H7 (cell line): Measurements from ENCODE around the gene CNDP2. TPM values are rescaled to one million over a fixed set of nuclear protein-coding genes. Genes with fewer than 3 reads are reported as not detected.

Source experiments
- DNase-seq: peaks from one replicate; pipeline ENCODE4 v3.0.0; 2012
- H3K27me3 ChIP-seq: 2 replicates; pipeline ENCODE4 v1.6.0; 2011; ENCODE audit warnings: mild to moderate bottlenecking, low read length; ENCODE audit not compliant: control insufficient read depth, insufficient read depth
- H3K36me3 ChIP-seq: replicated peaks from 2 replicates; pipeline ENCODE4 v1.5.1; 2011; ENCODE audit warnings: low read length; ENCODE audit not compliant: control insufficient read depth, insufficient read depth
- H3K4me3 ChIP-seq: 2 replicates; pipeline ENCODE4 v1.5.1; 2011; ENCODE audit warnings: low read depth, mild to moderate bottlenecking, control low read depth, low read length, moderate library complexity; ENCODE audit not compliant: insufficient read depth
- total RNA-seq: library from RNA; depleted of rRNA; stranded (reverse); fragments of >200 nt; shearing (Covaris generic); gene quantifications from 2 replicates; pipeline ENCODE4 v1.2.3, GENCODE V29; 2014; rRNA removed

CNDP2 gene
- total RNA-seq, result 60.2 and 63.1 TPM in 2 replicates

DNA sequence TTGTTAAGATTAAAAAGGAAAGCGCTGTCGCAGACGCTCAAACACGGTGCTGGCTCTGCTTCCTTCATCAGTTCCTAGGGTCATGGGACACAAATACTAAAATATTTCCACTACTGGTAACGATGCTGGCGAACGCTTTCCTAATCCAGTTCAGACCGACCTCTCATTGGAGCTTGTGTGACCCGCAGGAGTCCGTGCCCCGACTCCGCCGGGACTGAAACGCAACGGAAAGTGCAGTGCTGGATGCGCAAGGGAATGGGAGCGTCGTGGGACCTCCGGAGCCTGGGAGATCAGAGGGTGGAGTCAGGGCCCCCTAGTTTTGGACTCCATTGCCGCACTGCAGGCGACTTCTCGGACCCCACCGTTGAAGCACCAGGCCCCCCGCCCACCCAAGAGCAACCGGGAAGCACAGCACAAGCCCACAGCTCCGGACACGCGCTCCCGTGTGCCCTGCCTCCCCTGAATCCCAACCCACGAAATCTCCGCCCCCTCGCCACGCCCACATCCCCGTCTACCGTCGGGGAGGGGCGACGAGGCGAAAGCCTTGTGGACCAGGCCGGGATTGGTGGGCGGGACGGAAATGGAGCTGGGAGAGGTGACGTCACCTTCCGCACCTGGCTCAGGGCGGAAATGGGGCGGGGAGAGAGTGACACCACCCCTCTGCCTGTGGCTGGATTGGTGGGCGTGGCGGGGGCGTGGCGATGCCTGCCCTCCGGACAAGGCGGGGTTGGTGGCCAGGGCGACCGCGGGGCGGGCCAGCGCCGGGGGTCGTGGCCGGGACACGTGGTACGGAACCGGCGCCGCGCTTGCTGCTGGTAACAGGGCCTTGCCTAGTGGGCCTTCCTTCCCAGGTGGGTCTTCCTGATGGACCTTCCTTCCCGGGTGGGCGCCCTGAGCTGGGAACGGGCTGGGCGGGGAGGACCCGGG is at the start of gene CNDP2:
Gene CNDP2, plus strand, starts transcription at position 783 of the 927 bp plus-strand sequence. CDS start 3,611 bp downstream, outside the sequence.
- Histone ChIP-seq H3K36me3 (no peaks in the 10 kb centered on the region; the same call in 1 of the 2 replicates), H3K27me3 (no peaks in the 10 kb centered on the region), H3K4me3 (peak within 1 kb of the TSS; percentile 95)
- peak; percentile 99 for DNase-seq

DNA sequence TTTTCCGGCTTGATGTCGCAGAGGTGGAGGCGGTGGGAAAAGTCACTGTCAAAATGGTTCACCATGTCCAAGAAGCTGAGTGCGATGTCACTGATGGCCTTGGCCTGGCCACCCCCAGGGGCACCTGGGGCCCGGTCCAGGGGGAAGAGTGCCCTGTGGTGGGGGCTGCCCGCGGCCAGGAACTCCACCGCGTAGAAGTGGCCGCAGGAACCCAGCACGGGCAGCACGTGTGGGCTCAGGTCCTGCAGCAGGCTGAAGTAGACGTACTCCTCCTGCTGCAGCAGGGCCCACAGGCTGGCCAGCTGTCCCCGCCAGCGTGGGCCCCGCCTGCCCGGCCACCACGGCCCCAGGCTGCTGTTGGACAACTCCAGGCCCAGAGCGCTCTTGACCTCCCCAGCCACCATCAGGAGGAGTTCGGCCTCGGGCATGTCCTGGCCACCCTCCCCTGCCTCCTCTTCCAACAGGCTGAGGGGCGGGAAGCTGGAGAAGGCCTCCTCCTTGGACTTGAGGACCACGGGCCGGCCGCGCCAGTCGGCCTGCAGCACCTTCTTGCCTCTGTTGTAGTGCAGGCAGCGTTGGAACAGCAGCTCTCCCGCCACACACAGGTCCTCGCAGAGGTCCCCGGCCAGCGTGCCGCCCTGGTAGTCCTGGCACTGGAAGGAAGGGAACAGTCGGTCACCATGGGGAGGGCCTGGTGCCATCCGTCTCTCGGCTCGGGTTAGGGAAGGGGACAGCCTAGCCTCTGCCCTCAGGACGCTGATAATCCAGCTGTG is 49.3 kb upstream of the CNDP2 start:
- DNase-seq, result peak; percentile 45
- H3K27me3 ChIP-seq, result no peaks in the 10 kb centered on the region
- no peak overlapping the region for H3K4me3 ChIP-seq
- H3K36me3 ChIP-seq, result no peaks in the 10 kb centered on the region

DNA sequence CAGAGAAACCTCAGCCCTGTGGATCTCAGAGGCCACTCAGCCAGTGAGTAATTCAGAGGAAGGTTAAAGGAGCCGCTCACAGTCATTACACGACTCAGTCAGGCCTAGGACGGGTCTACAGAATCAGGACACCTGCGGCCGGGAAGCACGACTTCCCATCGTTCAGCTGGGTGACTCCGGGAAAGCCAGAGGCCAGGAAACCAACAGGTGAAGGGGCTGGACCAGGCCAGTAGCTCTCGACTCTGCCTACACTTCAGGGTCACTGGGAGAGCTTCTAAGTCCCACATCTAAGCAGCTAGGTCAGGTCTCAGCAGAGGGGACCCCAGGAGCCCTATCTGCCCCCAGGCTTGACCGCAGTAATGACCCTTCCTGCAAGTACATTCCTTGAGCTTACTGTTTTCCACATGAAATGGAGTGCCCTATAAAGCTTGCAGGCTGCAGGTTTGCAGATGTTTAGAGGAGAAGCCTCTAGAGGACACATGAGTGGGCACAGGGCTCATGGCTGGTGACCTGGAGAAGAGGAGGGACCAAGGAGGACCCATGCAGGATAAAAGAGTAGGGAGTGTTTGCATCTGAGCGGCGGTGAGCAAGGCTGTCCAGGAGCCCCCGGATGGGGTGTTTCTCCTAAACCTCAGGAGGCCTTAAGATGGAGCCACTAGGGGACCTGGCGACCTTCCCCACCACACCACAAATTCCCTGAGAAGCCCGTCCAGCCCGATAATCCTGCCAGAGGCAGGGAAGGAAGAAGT is 48.6 kb upstream of the CNDP2 start:
- H3K4me3 ChIP-seq, result no peak overlapping the region
- no peaks in the 10 kb centered on the region for H3K36me3 ChIP-seq
- H3K27me3 ChIP-seq, result no peaks in the 10 kb centered on the region
- no peak for DNase-seq

DNA sequence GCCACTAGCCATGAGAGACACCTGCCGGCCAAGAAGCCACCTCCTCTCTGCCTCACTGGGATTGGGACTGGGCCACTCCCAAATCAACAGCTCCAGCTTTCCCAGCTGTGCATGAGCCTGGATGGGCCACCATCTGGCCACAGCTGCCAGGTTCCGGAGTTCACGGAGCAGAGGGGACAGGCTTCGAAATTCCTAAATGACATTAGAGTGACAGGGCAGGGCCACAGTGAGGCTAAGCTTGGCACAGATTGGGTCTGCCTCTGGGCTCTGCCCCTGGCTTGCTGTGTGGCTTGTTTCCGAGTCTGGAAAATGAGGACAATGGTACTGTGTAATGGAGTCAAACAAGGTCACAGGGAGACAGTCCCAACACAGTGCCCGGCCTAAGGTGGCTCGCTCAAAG is 45.5 kb upstream of the CNDP2 start:
- no peak for DNase-seq
- Histone ChIP-seq H3K4me3 (no peak overlapping the region), H3K36me3 (no peaks in the 10 kb centered on the region), H3K27me3 (peaks cover 13% of the 10 kb centered on the region)

DNA sequence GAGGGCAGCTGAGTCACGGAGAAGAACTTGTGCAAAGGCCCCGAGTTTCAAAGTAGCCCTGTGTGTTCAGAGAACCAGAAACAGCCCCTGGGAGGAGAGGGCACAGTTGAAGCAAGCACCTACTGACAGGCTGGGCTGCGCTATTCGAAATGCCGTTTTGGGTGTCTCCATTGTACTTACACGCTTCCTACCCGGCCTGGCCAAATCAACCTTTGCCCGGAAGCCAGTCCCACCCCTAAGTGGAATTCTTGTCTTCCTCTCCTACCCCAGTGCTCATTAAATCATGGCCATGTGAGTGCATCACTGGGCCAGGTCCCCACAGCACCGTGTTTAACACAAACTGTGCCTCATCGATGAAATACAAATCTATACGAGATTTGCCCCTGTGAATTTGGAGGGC is 45.0 kb upstream of the CNDP2 start:
- Histone ChIP-seq H3K4me3 (no peak overlapping the region), H3K36me3 (no peaks in the 10 kb centered on the region), H3K27me3 (peaks cover 18% of the 10 kb centered on the region)
- no peak for DNase-seq

DNA sequence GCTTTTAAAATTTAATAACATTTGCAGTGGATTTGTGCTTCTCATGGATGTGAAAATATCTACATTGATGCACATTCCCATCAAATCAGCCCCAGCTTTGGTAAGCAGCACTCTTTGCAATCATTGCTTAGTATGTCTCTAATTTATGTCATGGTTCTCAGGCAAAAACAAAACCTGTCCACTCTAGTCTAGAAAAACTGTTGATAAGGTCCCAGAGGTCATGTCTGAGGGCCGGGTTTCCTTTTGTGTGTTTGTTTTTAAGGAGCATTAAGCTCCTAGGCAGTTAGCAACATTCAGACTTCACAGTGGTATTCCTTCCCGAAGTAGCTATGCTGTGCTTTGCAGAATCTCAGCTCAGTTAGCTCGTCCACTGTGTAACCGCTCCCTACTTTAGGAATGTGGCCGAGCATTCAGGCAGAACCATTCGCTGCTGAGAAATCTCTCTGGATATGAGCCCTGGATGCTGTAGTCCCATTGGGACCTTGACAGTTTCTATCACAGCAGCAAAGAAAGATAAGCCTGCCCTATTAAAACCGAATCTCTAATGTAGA is 43.1 kb upstream of the CNDP2 start:
- no peak overlapping the region for H3K4me3 ChIP-seq
- H3K27me3 ChIP-seq, result peaks cover 35% of the 10 kb centered on the region
- no peak for DNase-seq
- no peaks in the 10 kb centered on the region for H3K36me3 ChIP-seq

DNA sequence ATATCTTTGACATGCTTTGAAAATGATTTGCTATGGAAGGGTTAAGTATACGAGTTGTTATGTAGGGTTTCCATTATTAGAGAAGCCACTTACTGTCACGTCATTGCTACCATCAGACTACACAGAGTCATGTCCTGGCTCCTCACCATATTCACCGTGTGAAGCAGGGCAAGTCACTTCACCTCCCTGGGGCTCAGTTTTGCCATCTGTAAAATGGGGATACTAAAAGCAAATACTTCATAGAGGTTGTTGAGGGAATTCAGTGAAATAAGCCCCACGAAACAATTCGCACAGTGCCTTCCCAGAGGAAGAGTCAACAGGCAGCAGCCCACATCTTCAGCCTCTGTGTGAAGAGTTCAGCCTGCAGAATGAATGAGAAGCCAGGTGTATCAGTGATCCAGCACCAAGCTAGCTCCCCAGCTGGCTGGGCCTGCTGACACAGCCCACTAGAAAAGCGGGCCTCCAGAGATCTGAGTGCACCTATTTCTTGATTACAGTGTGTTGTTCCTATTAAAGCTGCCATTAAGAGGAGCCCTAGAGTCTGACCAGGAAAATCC is 42.4 kb upstream of the CNDP2 start:
- DNase-seq, result no peak
- no peaks in the 10 kb centered on the region for H3K36me3 ChIP-seq
- H3K4me3 ChIP-seq, result no peak overlapping the region
- peaks cover 40% of the 10 kb centered on the region for H3K27me3 ChIP-seq

DNA sequence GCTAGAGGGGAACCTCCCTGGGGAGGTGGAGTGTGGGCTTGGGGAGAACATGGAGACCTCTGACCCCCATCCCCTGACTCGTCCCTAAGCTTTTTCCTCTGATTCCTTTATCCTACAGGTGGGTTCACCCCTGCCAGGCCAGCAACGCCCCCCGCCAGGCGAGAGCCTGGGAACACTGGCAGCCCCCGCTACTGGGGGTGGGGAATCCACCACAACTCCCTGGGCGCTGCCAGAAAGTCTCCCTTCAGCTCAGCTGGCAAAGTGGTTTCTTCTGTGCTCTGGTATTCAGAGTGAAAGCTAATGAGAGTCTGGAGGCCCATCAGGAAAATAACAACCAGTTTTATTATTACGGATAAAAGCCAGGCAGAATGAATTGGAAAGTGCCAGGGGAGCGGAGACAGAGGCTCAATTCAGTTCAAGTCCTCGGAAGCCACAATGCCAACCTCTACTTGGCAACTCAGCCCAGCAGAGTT is 41.8 kb upstream of the CNDP2 start:
- Histone ChIP-seq H3K36me3 (no peaks in the 10 kb centered on the region), H3K27me3 (peaks cover 43% of the 10 kb centered on the region), H3K4me3 (no peak overlapping the region)
- DNase-seq, result peak; percentile 44

DNA sequence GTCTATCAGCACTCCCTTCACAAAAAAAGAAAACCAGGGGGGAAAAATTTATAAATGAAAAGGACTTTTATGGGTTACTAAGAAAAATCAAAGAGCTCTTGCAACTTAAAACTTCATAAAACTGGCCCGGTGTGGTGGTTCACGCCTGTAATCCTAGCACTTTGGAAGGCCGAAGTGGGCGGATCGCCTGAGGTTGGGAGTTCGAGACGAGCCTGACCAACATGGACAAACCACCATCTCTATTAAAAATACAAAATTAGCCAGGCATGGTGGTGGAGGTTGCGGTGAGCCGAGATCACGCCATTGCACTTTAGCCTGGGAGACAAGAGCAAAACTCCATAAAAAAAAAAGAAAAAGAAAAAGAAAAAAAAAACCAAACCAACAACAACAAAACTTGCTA is 40.8 kb upstream of the CNDP2 start:
- Histone ChIP-seq H3K36me3 (no peaks in the 10 kb centered on the region), H3K4me3 (no peak overlapping the region), H3K27me3 (peaks cover 43% of the 10 kb centered on the region)
- no peak for DNase-seq

DNA sequence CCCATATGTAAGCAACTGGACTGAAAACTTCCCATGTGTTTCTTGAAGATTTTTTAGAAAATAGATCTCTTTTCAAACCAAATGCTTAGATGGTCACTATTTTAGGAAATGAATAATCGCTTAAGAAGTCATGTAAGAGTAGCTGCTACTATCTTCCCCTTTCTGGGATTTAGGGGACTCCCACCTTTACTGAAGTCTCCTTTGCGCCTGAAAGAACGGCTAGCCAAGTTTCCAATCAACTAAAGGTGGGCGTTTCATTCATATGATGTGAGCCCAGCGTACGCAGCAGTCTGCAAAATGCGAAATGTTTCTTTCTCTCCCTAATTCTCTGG is 40.2 kb upstream of the CNDP2 start:
- Histone ChIP-seq H3K36me3 (no peaks in the 10 kb centered on the region), H3K27me3 (peaks cover 43% of the 10 kb centered on the region), H3K4me3 (peak overlapping the region; percentile 57; the same call in 1 of the 2 replicates)
- no peak for DNase-seq

DNA sequence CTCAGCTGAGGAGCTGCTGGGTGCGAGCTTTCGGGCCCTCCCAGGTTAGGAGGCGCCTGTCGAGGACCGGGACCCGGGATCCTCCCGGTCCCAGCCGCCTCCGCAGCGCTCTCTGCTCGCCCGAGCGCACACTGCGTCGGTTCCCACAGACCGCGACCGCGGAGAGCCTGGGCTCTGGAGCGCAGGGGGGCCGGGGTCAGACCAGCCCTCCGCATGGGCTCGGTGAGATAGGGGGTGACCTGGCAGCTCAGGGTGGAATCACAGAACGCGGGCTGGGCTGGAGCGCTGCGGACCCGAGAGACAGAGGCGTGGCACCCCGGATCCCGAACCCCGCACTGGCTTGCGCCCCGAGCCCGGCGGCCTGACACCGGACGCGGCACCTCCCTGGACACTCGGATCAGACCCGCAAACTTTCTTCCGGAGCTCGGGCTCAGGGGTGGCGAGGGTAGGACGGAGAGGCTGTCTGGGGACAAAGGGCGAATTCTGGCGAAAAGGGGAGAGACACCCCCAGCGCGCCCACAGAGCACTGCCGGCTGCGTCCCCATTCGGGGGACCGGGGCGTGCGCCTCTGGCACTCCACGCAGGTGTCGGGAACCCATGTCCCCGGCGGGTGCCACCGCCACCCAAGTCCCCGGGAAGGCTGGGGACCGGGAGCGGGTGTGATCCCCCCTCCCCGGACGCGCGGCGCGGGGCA is 39.7 kb upstream of the CNDP2 start:
- H3K36me3 ChIP-seq, result no peaks in the 10 kb centered on the region

DNA sequence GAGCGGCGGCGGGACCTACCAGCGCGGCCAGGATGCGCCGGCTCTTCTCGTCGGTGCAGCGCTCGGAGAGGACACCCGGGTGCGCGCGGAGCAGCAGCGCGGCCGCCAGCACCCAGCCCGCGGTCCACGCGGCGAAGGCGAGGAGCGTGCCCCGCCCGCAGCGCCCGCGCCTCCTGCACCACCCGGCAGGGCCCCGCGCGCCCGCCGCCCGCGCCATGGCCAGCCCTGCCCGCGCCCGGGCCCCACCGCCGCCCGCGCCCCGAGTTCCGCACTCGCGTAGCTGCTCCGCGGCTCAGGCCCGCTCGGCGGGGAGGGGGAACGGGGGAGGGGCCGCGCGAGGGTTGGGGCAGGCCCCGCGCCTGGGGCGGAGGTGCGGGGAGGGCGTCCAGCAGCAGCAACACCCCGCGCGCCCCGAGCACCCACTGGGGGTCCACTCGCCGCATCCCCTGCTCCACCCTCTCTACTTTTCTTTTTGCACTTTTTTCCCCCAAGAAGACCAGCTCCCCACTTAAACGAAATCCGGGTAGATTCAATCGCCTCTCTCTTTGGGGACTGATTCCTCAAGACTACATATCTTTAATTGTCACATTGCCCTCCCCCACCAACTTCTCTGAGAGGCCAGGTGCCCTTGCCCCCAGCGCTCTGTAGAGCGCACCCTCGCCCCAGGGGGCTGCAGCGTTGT is 39.0 kb upstream of the CNDP2 start, which contains the start of gene DIPK1C:
Gene DIPK1C, minus strand, starts transcription at position 266 of the 682 bp plus-strand sequence. Its CDS starts 49 bp downstream, at position 217.
- no peaks in the 10 kb centered on the region for H3K36me3 ChIP-seq
- peaks cover 43% of the 10 kb centered on the region for H3K27me3 ChIP-seq
- peak; percentile 82 for DNase-seq
- peak within 1 kb of the TSS; percentile 57 for H3K4me3 ChIP-seq

More for the DNA sequence above, 39.7 kb upstream of the CNDP2 start:
- H3K27me3 ChIP-seq, result peaks cover 43% of the 10 kb centered on the region
- peak overlapping the region; percentile 57 for H3K4me3 ChIP-seq
- DNase-seq, result peak; percentile 80
